Measurements from ENCODE around the gene CCDC106.

The CCDC106 gene

DNA sequence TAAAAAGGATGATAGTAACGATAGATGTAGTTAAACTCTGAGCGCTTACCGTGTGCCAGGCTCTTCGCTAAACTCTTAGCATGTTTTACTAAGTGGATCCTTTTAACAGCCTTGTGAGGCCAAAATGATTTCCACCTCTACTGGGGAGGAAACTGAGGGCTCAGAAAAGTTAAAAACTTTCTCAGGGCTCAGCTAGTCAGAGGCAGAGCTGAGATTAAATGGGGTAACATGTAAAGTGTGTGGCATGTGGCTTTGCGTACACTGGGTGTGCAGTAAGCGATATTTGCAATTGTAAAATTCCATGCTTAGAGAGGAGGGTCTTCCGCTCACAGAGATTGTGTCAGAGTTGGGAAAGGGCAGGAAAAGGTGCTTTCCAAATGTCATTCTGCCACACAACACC is 8.5 kb downstream of the CCDC106 start (continued):
- TF ChIP-seq PRDM1 (tag by site-specific recombination; IDR thresholded peaks at IDR 0.05), result no peak
- no peak for TF ChIP-seq YY2 (tag by site-specific recombination; IDR thresholded peaks at IDR 0.05)

DNA sequence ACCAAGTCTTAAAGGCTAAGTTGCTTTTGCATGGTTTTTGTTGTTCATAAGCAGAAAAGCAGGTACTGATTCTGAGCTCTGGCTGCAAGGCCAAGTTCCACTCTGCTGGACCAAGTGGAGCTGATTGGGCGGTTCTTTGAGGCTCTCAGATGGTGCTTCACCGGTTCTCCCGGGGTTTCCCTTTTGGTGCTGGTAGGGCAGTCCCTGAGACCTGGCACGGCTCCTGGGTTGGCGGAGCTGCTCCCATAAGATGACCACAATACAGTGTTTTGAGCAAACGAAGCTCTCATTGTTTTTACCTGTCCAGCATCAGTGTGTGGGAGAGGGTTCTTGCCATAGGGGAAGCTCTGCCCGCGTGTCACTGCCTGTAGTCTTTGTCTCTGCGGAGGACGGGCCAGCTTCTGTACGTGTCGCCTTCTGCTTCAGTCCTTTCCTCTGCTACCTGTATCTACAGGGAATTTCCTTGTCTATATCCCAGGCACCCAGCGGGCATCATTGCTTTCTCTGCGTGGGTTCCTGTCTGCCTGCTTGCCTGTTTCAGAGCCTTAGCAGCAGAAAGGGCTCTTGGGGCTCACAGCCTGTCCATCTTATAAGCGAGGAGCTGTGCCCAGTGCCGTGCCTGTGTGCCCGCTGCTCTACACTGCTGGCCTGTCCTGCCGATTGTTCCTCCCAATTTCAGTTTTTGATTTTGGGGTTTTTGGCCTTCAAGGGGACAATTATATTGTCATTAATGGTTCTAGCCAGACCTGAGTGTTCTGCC is 9.2 kb downstream of the CCDC106 start:
- Histone ChIP-seq H3K36me3 (ENCODE audit: control insufficient read depth in 2 of 2, insufficient read depth in 1 of 2, low read length in 2 of 2) (peaks cover 27 to 63% of the 10 kb centered on the region in 2 experiments), H3K27ac (ENCODE audit: extremely low read depth, low read depth, low read length) (peak overlapping the region; percentile 100; the same call in 1 of the 2 replicates), H3K9me3 (ENCODE audit: control insufficient read depth, insufficient read depth, low read depth, low read length) (no peaks in the 10 kb centered on the region), H3K4me1 (ENCODE audit: control insufficient read depth, insufficient read depth, low read length) (peaks cover 11% of the 10 kb centered on the region), H3K4me3 (ENCODE audit: low read depth, low read length) (peak overlapping the region; percentile 96)
- POLR2A ChIA-PET, result interaction anchor here (1.1 to 2.6 kb wide), 7 partner anchors 10 to 58 kb away, joined by 4 to 16 read pairs (median 6); partner anchors contain the start of genes CCDC106, EPN1, FIZ1 and ZNF524
- CTCF ChIA-PET, result interaction anchor here (0.8 to 3.6 kb wide), 6 partner anchors 9 to 152 kb away, joined by 3 to 36 read pairs (median 4); no protein-coding TSS in a partner anchor
- TF ChIP-seq ZNF501 (tag by site-specific recombination; IDR thresholded peaks at IDR 0.05), result peak; percentile 19; the same call in 1 of the 2 replicates
- TF ChIP-seq REST (tag by site-specific recombination; IDR thresholded peaks at IDR 0.05), result peak; percentile 21; the same call in 1 of the 2 replicates
- TF ChIP-seq, protein P1, sequence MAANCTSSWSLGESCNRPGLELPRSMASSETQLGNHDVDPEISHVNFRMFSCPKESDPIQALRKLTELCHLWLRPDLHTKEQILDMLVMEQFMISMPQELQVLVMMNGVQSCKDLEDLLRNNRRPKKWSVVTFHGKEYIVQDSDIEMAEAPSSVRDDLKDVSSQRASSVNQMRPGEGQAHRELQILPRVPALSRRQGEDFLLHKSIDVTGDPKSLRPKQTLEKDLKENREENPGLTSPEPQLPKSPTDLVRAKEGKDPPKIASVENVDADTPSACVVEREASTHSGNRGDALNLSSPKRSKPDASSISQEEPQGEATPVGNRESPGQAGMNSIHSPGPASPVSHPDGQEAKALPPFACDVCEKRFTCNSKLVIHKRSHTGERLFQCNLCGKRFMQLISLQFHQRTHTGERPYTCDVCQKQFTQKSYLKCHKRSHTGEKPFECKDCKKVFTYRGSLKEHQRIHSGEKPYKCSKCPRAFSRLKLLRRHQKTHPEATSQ (tag by site-specific recombination; IDR thresholded peaks at IDR 0.05), result no peak
- no peak for TF ChIP-seq ZNF555 (tag by site-specific recombination; conservative IDR thresholded peaks at IDR 0.05)
- TF ChIP-seq ZXDB (tag by site-specific recombination; IDR thresholded peaks at IDR 0.05), result peak; percentile 73
- no peak for TF ChIP-seq ZNF184 (tag by site-specific recombination; IDR thresholded peaks at IDR 0.05)
- no peak for TF ChIP-seq ZNF391 (tag by site-specific recombination; IDR thresholded peaks at IDR 0.05; ENCODE audit: borderline replicate concordance, low read depth)
- TF ChIP-seq ZIC2 (tag by site-specific recombination; IDR thresholded peaks at IDR 0.05), result peak; percentile 79
- TF ChIP-seq ZNF335 (tag by site-specific recombination; conservative IDR thresholded peaks at IDR 0.05), result peak; percentile 71

GRCh38 chr19:55658846-55659459 is 10.9 kb downstream of the CCDC106 start:
- peaks cover 43 to 76% of the 10 kb centered on the region in 2 experiments for H3K36me3 ChIP-seq (ENCODE audit: control insufficient read depth in 2 of 2, insufficient read depth in 1 of 2, low read length in 2 of 2)
- peak overlapping the region; percentile 50 for H3K27ac ChIP-seq (ENCODE audit: extremely low read depth, low read depth, low read length)
- TF ChIP-seq, protein P2, sequence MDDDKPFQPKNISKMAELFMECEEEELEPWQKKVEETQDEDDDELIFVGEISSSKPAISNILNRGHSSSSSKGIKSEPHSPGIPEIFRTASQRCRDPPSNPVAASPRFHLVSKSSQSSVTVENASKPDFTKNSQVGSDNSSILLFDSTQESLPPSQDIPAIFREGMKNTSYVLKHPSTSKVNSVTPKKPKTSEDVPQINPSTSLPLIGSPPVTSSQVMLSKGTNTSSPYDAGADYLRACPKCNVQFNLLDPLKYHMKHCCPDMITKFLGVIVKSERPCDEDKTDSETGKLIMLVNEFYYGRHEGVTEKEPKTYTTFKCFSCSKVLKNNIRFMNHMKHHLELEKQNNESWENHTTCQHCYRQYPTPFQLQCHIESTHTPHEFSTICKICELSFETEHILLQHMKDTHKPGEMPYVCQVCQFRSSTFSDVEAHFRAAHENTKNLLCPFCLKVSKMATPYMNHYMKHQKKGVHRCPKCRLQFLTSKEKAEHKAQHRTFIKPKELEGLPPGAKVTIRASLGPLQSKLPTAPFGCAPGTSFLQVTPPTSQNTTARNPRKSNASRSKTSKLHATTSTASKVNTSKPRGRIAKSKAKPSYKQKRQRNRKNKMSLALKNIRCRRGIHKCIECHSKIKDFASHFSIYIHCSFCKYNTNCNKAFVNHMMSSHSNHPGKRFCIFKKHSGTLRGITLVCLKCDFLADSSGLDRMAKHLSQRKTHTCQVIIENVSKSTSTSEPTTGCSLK (tag by site-specific recombination; IDR thresholded peaks at IDR 0.05), result no peak
- TF ChIP-seq ZBTB6 (tag by site-specific recombination; IDR thresholded peaks at IDR 0.05), result 0 out of 2 replicates have a peak, but pooled peaks have one; percentile 16
- ChIA-PET POLR2A (interaction anchor here (1.6 kb wide), 1 partner anchor 13 kb away, joined by 4 read pairs; no protein-coding TSS in a partner anchor), CTCF (interaction anchor here (3.6 kb wide), 1 partner anchor 12 kb away, joined by 36 read pairs; no protein-coding TSS in a partner anchor)
- no peaks in the 10 kb centered on the region for H3K9me3 ChIP-seq (ENCODE audit: control insufficient read depth, insufficient read depth, low read depth, low read length)
- no peak overlapping the region for H3K4me3 ChIP-seq (ENCODE audit: low read depth, low read length)
- peaks cover 11% of the 10 kb centered on the region for H3K4me1 ChIP-seq (ENCODE audit: control insufficient read depth, insufficient read depth, low read length)
